ENCODE measurements around the gene LRRC3C. TPM values are rescaled to one million over a fixed set of nuclear protein-coding genes. Genes with fewer than 3 reads are reported as not detected.

LRRC3C gene
- total and polyA plus RNA-seq, 3 donors from 2014 or later: 0.47 to 0.78 TPM; not detected in 1

DNA sequence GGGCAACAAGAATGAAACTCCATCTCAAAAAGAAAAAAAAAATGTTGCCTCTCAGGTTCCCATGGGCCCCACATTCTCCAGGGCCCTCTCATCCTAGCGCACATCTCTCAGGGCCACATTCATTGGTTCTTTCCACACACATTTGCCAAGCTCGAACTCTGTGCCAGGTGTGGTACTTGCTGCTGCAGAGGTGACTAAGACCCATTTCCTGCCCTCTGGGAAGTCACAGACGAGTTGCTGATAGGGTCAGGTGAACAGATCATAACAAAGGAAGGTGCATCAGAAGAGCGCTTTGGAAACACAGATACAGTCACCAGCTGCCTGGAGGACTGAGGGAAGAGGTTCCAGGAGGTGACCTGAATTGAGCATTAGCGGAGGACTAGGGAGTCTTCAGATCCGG lies 36.3 kb downstream of the LRRC3C start:
- WGBS, 2 donors: 81 to 84% methylated on average over 6 of the region's 6 CpGs
- intact Hi-C loops (cut with DNase I; ENCODE audit: low total_unique reads): no loop called here

DNA sequence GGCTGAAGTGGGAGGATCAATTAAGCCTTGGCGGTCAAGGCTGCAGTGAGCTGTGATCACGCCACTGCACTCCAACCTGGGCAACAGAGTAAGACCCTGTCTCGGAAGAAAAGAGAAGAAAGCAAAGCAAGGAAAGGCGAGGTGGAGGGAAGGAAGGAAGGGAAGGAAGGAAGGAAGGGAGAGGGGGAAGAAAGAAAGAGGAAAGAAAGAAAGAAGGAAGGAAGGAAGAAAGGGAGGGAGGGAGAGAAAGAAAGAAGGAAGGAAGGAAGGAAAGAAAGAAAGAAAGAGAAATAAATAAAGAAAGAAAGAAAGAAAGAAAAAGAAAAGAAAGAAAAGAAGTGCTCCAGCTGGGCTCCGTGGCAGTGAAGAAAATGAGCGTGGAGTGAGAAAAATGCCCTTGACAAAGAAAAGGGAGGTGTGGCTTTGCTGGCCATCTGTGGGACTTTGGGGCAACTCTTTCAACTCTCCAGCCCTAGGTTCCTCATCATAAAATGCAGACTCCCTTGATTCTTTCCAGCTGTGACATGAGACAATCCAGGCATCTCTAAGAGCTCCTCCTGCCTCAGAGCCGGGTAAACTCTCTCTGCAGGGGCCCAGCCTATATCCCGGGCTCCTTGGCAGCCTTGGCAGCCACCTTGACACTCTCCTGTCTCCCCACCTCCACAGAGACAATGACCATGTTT lies 37.6 kb downstream of the LRRC3C start:
- H3K27me3 ChIP-seq: no peaks in the 10 kb centered on the region
- H3K36me3 ChIP-seq (ENCODE audit: low read depth, missing control alignments): no peaks in the 10 kb centered on the region
- H3K4me1 ChIP-seq: no peaks in the 10 kb centered on the region
- WGBS, 2 donors: 64 to 66% methylated on average over 8 of the region's 8 CpGs
- no peak overlapping the region for H3K27ac ChIP-seq
- TF ChIP-seq POLR2A (IDR thresholded peaks at IDR 0.05) (no peak), CTCF (IDR thresholded peaks at IDR 0.05) (no peak)
- no peak overlapping the region for H3K4me3 ChIP-seq
- no peaks in the 10 kb centered on the region for H3K9me3 ChIP-seq
- intact Hi-C loops (cut with DNase I; ENCODE audit: low total_unique reads): no loop called here
- DNase-seq: no peak

More for the DNA sequence above, 36.3 kb downstream of the LRRC3C start:
- H3K27ac ChIP-seq: no peak overlapping the region
- H3K4me3 ChIP-seq: no peak overlapping the region
- no peaks in the 10 kb centered on the region for H3K9me3 ChIP-seq
- no peaks in the 10 kb centered on the region for H3K4me1 ChIP-seq
- H3K36me3 ChIP-seq (ENCODE audit: low read depth, missing control alignments): no peaks in the 10 kb centered on the region
- DNase-seq: no peak
- no peak for TF ChIP-seq POLR2A (IDR thresholded peaks at IDR 0.05)
- no peak for TF ChIP-seq CTCF (IDR thresholded peaks at IDR 0.05)
- no peaks in the 10 kb centered on the region for H3K27me3 ChIP-seq

- WGBS, 2 donors: 87 to 94% methylated on average over 6 of the region's 6 CpGs
- intact Hi-C loops (cut with DNase I; ENCODE audit: low total_unique reads): no loop called here
- no peaks in the 10 kb centered on the region for H3K36me3 ChIP-seq (ENCODE audit: low read depth, missing control alignments)
These were observed 39.2 kb downstream of the LRRC3C start for GRCh38 chr17:39966771-39967170.

GRCh38 chr17:39968761-39969160 lies 41.2 kb downstream of the LRRC3C start:
- H3K27ac ChIP-seq: no peak overlapping the region
- TF ChIP-seq POLR2A (IDR thresholded peaks at IDR 0.05) (no peak), CTCF (IDR thresholded peaks at IDR 0.05) (no peak)
- H3K27me3 ChIP-seq: no peaks in the 10 kb centered on the region
- H3K4me3 ChIP-seq: no peak overlapping the region
- H3K36me3 ChIP-seq (ENCODE audit: low read depth, missing control alignments): no peaks in the 10 kb centered on the region
- WGBS, 2 donors: 81 to 86% methylated on average over 2 of the region's 2 CpGs
- no peaks in the 10 kb centered on the region for H3K9me3 ChIP-seq
- no peaks in the 10 kb centered on the region for H3K4me1 ChIP-seq
- DNase-seq: no peak
- intact Hi-C loops (cut with DNase I; ENCODE audit: low total_unique reads): no loop called here

More at GRCh38 chr17:39966771-39967170, 39.2 kb downstream of the LRRC3C start:
- TF ChIP-seq POLR2A (IDR thresholded peaks at IDR 0.05): no peak
- no peak for TF ChIP-seq CTCF (IDR thresholded peaks at IDR 0.05)
- Histone ChIP-seq H3K27ac (no peak overlapping the region), H3K4me1 (no peaks in the 10 kb centered on the region), H3K9me3 (no peaks in the 10 kb centered on the region), H3K27me3 (no peaks in the 10 kb centered on the region), H3K4me3 (no peak overlapping the region)
- DNase-seq: no peak

- H3K4me1 ChIP-seq: no peaks in the 10 kb centered on the region
- DNase-seq: no peak
- H3K36me3 ChIP-seq (ENCODE audit: low read depth, missing control alignments): no peaks in the 10 kb centered on the region
- 71 to 74% methylated on average over 6 of the region's 6 CpGs for WGBS, 2 donors
- H3K27me3 ChIP-seq: no peaks in the 10 kb centered on the region
- no peaks in the 10 kb centered on the region for H3K9me3 ChIP-seq
- no peak overlapping the region for H3K4me3 ChIP-seq
- intact Hi-C loops (cut with DNase I; ENCODE audit: low total_unique reads): no loop called here
- H3K27ac ChIP-seq: no peak overlapping the region
- TF ChIP-seq CTCF (IDR thresholded peaks at IDR 0.05) (no peak), POLR2A (IDR thresholded peaks at IDR 0.05) (no peak)
These were observed 41.8 kb downstream of the LRRC3C start for GRCh38 chr17:39969375-39969774.
